ENCODE results near the gene DAG1.

DAG1 gene

GRCh38 chr3:49552087-49552486 lies 82.0 kb downstream of the DAG1 start:
- peaks cover 24 to 28% (median 26%) of the 10 kb centered on the region in 11 experiments for H3K27me3 ChIP-seq
- H3K4me2 ChIP-seq, result peak overlapping the region in 7 of 11 experiments; percentile 1 to 97 (median 17); a peak in 7 of 22 replicates
- H3K36me3 ChIP-seq, result no peaks in the 10 kb centered on the region
- no peak overlapping the region for H3K27ac ChIP-seq
- TF ChIP-seq Cebpa-rat (IDR thresholded peaks at IDR 0.05), result no peak
- peaks cover 0 to 25% (median 0%) of the 10 kb centered on the region in 11 experiments; a peak in 5 of 22 replicates for H4K20me1 ChIP-seq
- H3K9ac ChIP-seq, result no peak overlapping the region
- no peaks in the 10 kb centered on the region for H3K9me3 ChIP-seq (replicated peaks in 1 of 11)
- no peak overlapping the region for H3K4me3 ChIP-seq
- peaks cover 29 to 43% (median 35%) of the 10 kb centered on the region in 10 experiments for H3K4me1 ChIP-seq

- TF ChIP-seq Cebpa-rat (IDR thresholded peaks at IDR 0.05), result peak in 10 of 11 experiments; percentile 34 to 89 (median 76); a peak in 15 of 22 replicates
- Histone ChIP-seq H3K27ac (peak overlapping the region in 2 of 11 experiments; percentile 33 to 46; a peak in 2 of 22 replicates), H4K20me1 (peaks cover 0 to 25% (median 0%) of the 10 kb centered on the region in 11 experiments; a peak in 5 of 22 replicates), H3K36me3 (no peaks in the 10 kb centered on the region), H3K4me3 (peak overlapping the region; percentile 60 to 78 (median 66); a peak in 14 of 20 replicates), H3K4me1 (peaks cover 29 to 43% (median 35%) of the 10 kb centered on the region in 10 experiments), H3K27me3 (peaks cover 24 to 33% (median 28%) of the 10 kb centered on the region in 11 experiments), H3K9me3 (replicated peaks in 1 of 11) (no peaks in the 10 kb centered on the region), H3K9ac (peak overlapping the region in 5 of 11 experiments; percentile 63 to 82 (median 74); a peak in 9 of 22 replicates), H3K4me2 (peak overlapping the region; percentile 92 to 99 (median 97))
Measured at GRCh38 chr3:49553324-49553691, 83.2 kb downstream of the DAG1 start.

- peak within 1 kb of the TSS in 8 of 11 experiments; percentile 7 to 58 (median 28); a peak in 11 of 22 replicates for H3K27ac ChIP-seq
- peak within 1 kb of the TSS; percentile 60 to 78 (median 66) for H3K4me3 ChIP-seq
- peaks cover 0 to 25% (median 0%) of the 10 kb centered on the region in 11 experiments; a peak in 5 of 22 replicates for H4K20me1 ChIP-seq
- peaks cover 29 to 43% (median 35%) of the 10 kb centered on the region in 10 experiments for H3K4me1 ChIP-seq
- peak within 1 kb of the TSS; percentile 92 to 99 (median 97) for H3K4me2 ChIP-seq
- H3K36me3 ChIP-seq, result no peaks in the 10 kb centered on the region
- TF ChIP-seq Cebpa-rat (IDR thresholded peaks at IDR 0.05), result no peak; a peak in 1 of 22 replicates
- H3K9ac ChIP-seq, result peak within 1 kb of the TSS; percentile 63 to 82 (median 74)
- H3K9me3 ChIP-seq (replicated peaks in 1 of 11), result no peaks in the 10 kb centered on the region
- H3K27me3 ChIP-seq, result peaks cover 24 to 33% (median 28%) of the 10 kb centered on the region in 11 experiments
Measured at GRCh38 chr3:49553692-49554632, 83.9 kb downstream of the DAG1 start, which contains the start of gene BSN. TSS of gene BSN (plus strand) at chr3:49554477. CDS start at chr3:49554603, 126 bp downstream.

- Histone ChIP-seq H3K4me3 (peak overlapping the region; percentile 60 to 78 (median 66)), H3K27me3 (peaks cover 24 to 33% (median 28%) of the 10 kb centered on the region in 11 experiments), H4K20me1 (peaks cover 0 to 25% (median 0%) of the 10 kb centered on the region in 11 experiments; a peak in 5 of 22 replicates)
Measured at GRCh38 chr3:49554633-49555265, 84.7 kb downstream of the DAG1 start.

GRCh38 chr3:49556500-49557275 lies 86.6 kb downstream of the DAG1 start:
- H3K27me3 ChIP-seq, result peaks cover 24 to 33% (median 28%) of the 10 kb centered on the region in 11 experiments
- H4K20me1 ChIP-seq, result peaks cover 0 to 25% (median 0%) of the 10 kb centered on the region in 11 experiments; a peak in 5 of 22 replicates
- H3K4me1 ChIP-seq, result peaks cover 19 to 31% (median 28%) of the 10 kb centered on the region in 10 experiments
- H3K36me3 ChIP-seq, result no peaks in the 10 kb centered on the region
- TF ChIP-seq Cebpa-rat (IDR thresholded peaks at IDR 0.05), result no peak
- H3K9me3 ChIP-seq (replicated peaks in 1 of 11), result peaks cover 0 to 10% (median 0%) of the 10 kb centered on the region in 11 experiments; a peak in 2 of 22 replicates
- no peak overlapping the region for H3K9ac ChIP-seq
- H3K4me3 ChIP-seq, result no peak overlapping the region
- no peak overlapping the region for H3K27ac ChIP-seq
- no peak overlapping the region for H3K4me2 ChIP-seq

More at GRCh38 chr3:49554633-49555265, 84.7 kb downstream of the DAG1 start:
- peaks cover 29 to 41% (median 35%) of the 10 kb centered on the region in 10 experiments for H3K4me1 ChIP-seq
- peak overlapping the region in 9 of 11 experiments; percentile 11 to 82 (median 67); a peak in 10 of 22 replicates for H3K9ac ChIP-seq
- H3K36me3 ChIP-seq, result no peaks in the 10 kb centered on the region
- H3K9me3 ChIP-seq (replicated peaks in 1 of 11), result peaks cover 0 to 6% (median 0%) of the 10 kb centered on the region in 11 experiments; a peak in 1 of 22 replicates
- no peak for TF ChIP-seq Cebpa-rat (IDR thresholded peaks at IDR 0.05)
- H3K4me2 ChIP-seq, result peak overlapping the region; percentile 92 to 99 (median 97)
- no peak overlapping the region for H3K27ac ChIP-seq

- no peak for TF ChIP-seq Cebpa-rat (IDR thresholded peaks at IDR 0.05)
- H3K9me3 ChIP-seq (replicated peaks in 1 of 11), result peaks cover 0 to 10% (median 0%) of the 10 kb centered on the region in 11 experiments; a peak in 2 of 22 replicates
- H3K27ac ChIP-seq, result no peak overlapping the region
- no peak overlapping the region for H3K4me3 ChIP-seq
- H3K27me3 ChIP-seq, result peaks cover 0 to 2% (median 0%) of the 10 kb centered on the region in 11 experiments; a peak in 1 of 22 replicates
- H3K4me2 ChIP-seq, result no peak overlapping the region
- H3K36me3 ChIP-seq, result no peaks in the 10 kb centered on the region
- H3K9ac ChIP-seq, result no peak overlapping the region
- H4K20me1 ChIP-seq, result no peaks in the 10 kb centered on the region
- no peaks in the 10 kb centered on the region for H3K4me1 ChIP-seq
Measured at GRCh38 chr3:49563040-49563578, 93.0 kb downstream of the DAG1 start.

- no peak for TF ChIP-seq Cebpa-rat (IDR thresholded peaks at IDR 0.05)
- Histone ChIP-seq H3K4me1 (no peaks in the 10 kb centered on the region), H3K4me3 (no peak overlapping the region), H3K4me2 (no peak overlapping the region), H3K9ac (no peak overlapping the region), H3K27ac (no peak overlapping the region), H4K20me1 (no peaks in the 10 kb centered on the region; a peak in 1 of 22 replicates), H3K27me3 (no peaks in the 10 kb centered on the region), H3K9me3 (replicated peaks in 1 of 11) (peaks cover 0 to 10% (median 0%) of the 10 kb centered on the region in 11 experiments; a peak in 2 of 22 replicates), H3K36me3 (no peaks in the 10 kb centered on the region)
Measured at GRCh38 chr3:49563766-49564165, 93.7 kb downstream of the DAG1 start.

GRCh38 chr3:49566312-49566711 lies 96.2 kb downstream of the DAG1 start:
- no peaks in the 10 kb centered on the region for H3K36me3 ChIP-seq
- H3K4me3 ChIP-seq, result no peak overlapping the region
- H3K4me2 ChIP-seq, result no peak overlapping the region
- no peak for TF ChIP-seq Cebpa-rat (IDR thresholded peaks at IDR 0.05)
- no peaks in the 10 kb centered on the region for H3K9me3 ChIP-seq (replicated peaks in 1 of 11)
- no peak overlapping the region for H3K27ac ChIP-seq
- no peaks in the 10 kb centered on the region for H3K4me1 ChIP-seq
- no peaks in the 10 kb centered on the region for H3K27me3 ChIP-seq
- no peak overlapping the region for H3K9ac ChIP-seq
- no peaks in the 10 kb centered on the region; a peak in 1 of 22 replicates for H4K20me1 ChIP-seq

Data from BLaER1 treated with 17β-estradiol and CSF1 and Interleukin-3, amounts not matched to agents 10 nM and 100 nM (cell line).